ENCODE data around the gene ZNF726.

GRCh38 chr19:23980805-23981204 lies 66.1 kb downstream of the ZNF726 start:
- TF ChIP-seq KDM5A (IDR thresholded peaks at IDR 0.05) (no peak), CTCF (IDR thresholded peaks at IDR 0.05) (no peak), RCOR1 (IDR thresholded peaks at IDR 0.05; ENCODE audit: low read depth, low read length) (no peak), PHF8 (IDR thresholded peaks at IDR 0.05; ENCODE audit: borderline replicate concordance, low read depth) (no peak), RFX5 (IDR thresholded peaks at IDR 0.05) (no peak), ZNF302 (CRISPR knock-in tag; IDR thresholded peaks at IDR 0.05) (no peak), TP53 (CRISPR knock-in tag; IDR thresholded peaks at IDR 0.05) (no peak), POLR2A (IDR thresholded peaks at IDR 0.05; ENCODE audit: low read length) (no peak), ZFP36 (IDR thresholded peaks at IDR 0.05; ENCODE audit: borderline replicate concordance, partially characterized antibody) (no peak), JUNB (IDR thresholded peaks at IDR 0.05) (no peak), PBX3 (IDR thresholded peaks at IDR 0.05) (no peak), MYC (IDR thresholded peaks at IDR 0.05; ENCODE audit: borderline replicate concordance, low read length) (no peak)

Measured in A549 (cell line).